ENCODE results near the gene CSNK1G2. TPM values are rescaled to one million over a fixed set of nuclear protein-coding genes. Genes with fewer than 3 reads are reported as not detected.
A peak's percentile ranks its signal among the peaks of the same experiment; 100 is the strongest.

The CSNK1G2 gene
- total RNA-seq, 1 experiment from 2014 or later = 100.0 TPM

- H2AFZ ChIP-seq (ENCODE audit: low read length) = no peak overlapping the region
- Mint-ChIP-seq H3K4me1 (peaks cover 20 to 28% of the 10 kb centered on the region in 2 experiments), H3K27ac (peak overlapping the region in 2 of 3 experiments; percentile 52 to 89; a peak in 1 of 7 replicates), H3K27me3 (ENCODE audit: low read depth) (no peaks in the 10 kb centered on the region), H3K36me3 (ENCODE audit: insufficient read depth in 1 of 3, low read depth in 3 of 3) (peaks cover 0 to 2% (median under 1%) of the 10 kb centered on the region in 3 experiments; a peak in 2 of 7 replicates), H3K4me3 (peak overlapping the region; percentile 91 to 96; a peak in 4 of 5 replicates), H3K9me3 (no peaks in the 10 kb centered on the region)
- H2BK20ac ChIP-seq (ENCODE audit: low read depth, low read length, poor library complexity, severe bottlenecking) = no peak overlapping the region
- no peak overlapping the region for H2AK5ac ChIP-seq (ENCODE audit: insufficient read length, low read length)
- no peak overlapping the region; the same call in 1 of the 2 replicates for H3K14ac ChIP-seq (ENCODE audit: insufficient read depth, low read length)
- no peak for TF ChIP-seq CTCF (conservative IDR thresholded peaks at IDR 0.05)
- peaks cover 42% of the 10 kb centered on the region for H3K79me2 ChIP-seq (ENCODE audit: insufficient read depth, low read length)
- H4K5ac ChIP-seq (ENCODE audit: insufficient read length, low read depth, low read length) = no peak overlapping the region
- H3K18ac ChIP-seq (ENCODE audit: insufficient read length, low read depth, low read length) = no peak overlapping the region
- H3K4me1 ChIP-seq (ENCODE audit: insufficient read depth, low read length) = no peaks in the 10 kb centered on the region; the same call in 1 of the 2 replicates
- no peak overlapping the region for H3K23ac ChIP-seq (ENCODE audit: insufficient read length, low read depth, low read length)
- H2BK120ac ChIP-seq (ENCODE audit: low read depth, low read length, poor library complexity, severe bottlenecking) = no peak overlapping the region
- WGBS (ENCODE audit: extremely low coverage, insufficient read length, low lambda C conversion rate) = no CpG with 5 or more reads among the region's 22 CpGs
- H3K4me2 ChIP-seq (ENCODE audit: insufficient read depth, insufficient read length, low read length) = no peak overlapping the region
- H3K56ac ChIP-seq (ENCODE audit: insufficient read length, low read depth, low read length) = no peak overlapping the region
- no peak overlapping the region for H3K27ac ChIP-seq (ENCODE audit: insufficient read length, low read depth, low read length)
- H3K9me3 ChIP-seq (ENCODE audit: control insufficient read depth, low read depth, low read length) = no peaks in the 10 kb centered on the region
- no peak overlapping the region for H4K8ac ChIP-seq (replicated peaks; ENCODE audit: insufficient read length, low read depth, low read length)
- no peak overlapping the region for H4K91ac ChIP-seq (ENCODE audit: insufficient read length, low read depth, low read length)
- H2BK5ac ChIP-seq (ENCODE audit: insufficient read length, low read length) = no peak overlapping the region
- H3K4ac ChIP-seq (ENCODE audit: low read depth, low read length) = no peak overlapping the region
- no peak overlapping the region for H2BK15ac ChIP-seq (ENCODE audit: low read depth, low read length)
- no peak overlapping the region for H3T11ph ChIP-seq (ENCODE audit: low read length)
- H3K23me2 ChIP-seq (ENCODE audit: insufficient read length, low read depth, low read length, poor library complexity, severe bottlenecking) = peaks cover 9% of the 10 kb centered on the region
- no peak overlapping the region for H3K9ac ChIP-seq (ENCODE audit: extremely low read depth, insufficient read length, low read length)
- no peak overlapping the region for H2BK12ac ChIP-seq (ENCODE audit: insufficient read length, low read depth, low read length)
- DNase-seq = no peak
- no peaks in the 10 kb centered on the region for H4K20me1 ChIP-seq (ENCODE audit: control insufficient read depth, insufficient read depth, insufficient read length)
- H3K79me1 ChIP-seq (ENCODE audit: insufficient read depth, low read depth, low read length, poor library complexity, severe bottlenecking) = peaks cover 9% of the 10 kb centered on the region
- no peaks in the 10 kb centered on the region for H3K27me3 ChIP-seq (ENCODE audit: insufficient read depth, low read length)
Observed at GRCh38 chr19:1943661-1944087, 2.7 kb downstream of the CSNK1G2 start.
